K562 (cell line): ENCODE measurements around the gene LRRC14B. TPM values are rescaled to one million over a fixed set of nuclear protein-coding genes. Genes with fewer than 3 reads are reported as not detected.

Experiments used
- ATAC-seq: fragments of 200-7000 bp; cut with Tn5 transposase; 3 replicates; pipeline ENCODE4 v1.9.1; 2020; ENCODE audit warnings: moderate library complexity
- BruUV-seq: library from RNA; stranded (reverse); fragments of 400-500 nt; replicated peaks from 2 replicates; lab custom pipeline; 2021; lab: Mats Ljungman, UMichigan
- CTCF ChIA-PET: fragments of 300-600 bp; formaldehyde crosslinking; extraction: SDS; loops from one replicate; lab custom pipeline; 2021; ENCODE audit warnings: low intra/inter-chr PET ratio; lab: Yijun Ruan, JAX
- POLR2A ChIA-PET: fragments of 300-600, 350-650 bp; sonication (Branson Sonifier 250); formaldehyde crosslinking; extraction: SDS; loops from one replicate; lab custom pipeline; 2021; ENCODE audit warnings: antibody characterized with exemption, inconsistent platforms; lab: Yijun Ruan, JAX
- DNase-seq, 4 experiments: peaks; one replicate each; pipeline versions ENCODE4 v3.0.0 to v3.0.0-alpha.2; 2011 to 2018; ENCODE audit warnings: low spot score in 3 of 4, mixed read lengths in 3 of 4; ENCODE audit errors: extremely low read depth in 1 of 4
- FAIRE-seq: peaks from 2 replicates; lab custom pipeline; 2011; peaks lifted over from hg19 to GRCh38; lab: Jason Lieb, UNC
- H2AFZ ChIP-seq: 2 replicates; pipeline ENCODE4 v1.6.0; 2011; ENCODE audit warnings: low read depth, low read length, control low read depth, inconsistent platforms
- H3K27ac ChIP-seq: fragments of 200-600 bp; 3 replicates; pipeline ENCODE4 v1.8.0; 2011; ENCODE audit warnings: low read depth, mild to moderate bottlenecking, control low read depth, inconsistent platforms, low read length, moderate library complexity, mixed read lengths; ENCODE audit errors: extremely low read depth
- H3K27me3 ChIP-seq, 2 experiments: fragments of 300-600 bp in 1 of 2; 2 replicates in 1 of 2; 3 replicates in 1 of 2; pipeline versions ENCODE4 v1.6.0 to v1.8.0; 2011; ENCODE audit warnings: inconsistent platforms in 2 of 2, low read length in 2 of 2, mild to moderate bottlenecking in 1 of 2, mixed read lengths in 1 of 2, moderate library complexity in 1 of 2; ENCODE audit not compliant: control insufficient read depth in 2 of 2, insufficient read depth in 2 of 2
- H3K36me3 ChIP-seq: fragments of 300-600 bp; 3 replicates; pipeline ENCODE4 v1.8.0; 2011; ENCODE audit warnings: mild to moderate bottlenecking, low read length, inconsistent platforms; ENCODE audit not compliant: control insufficient read depth, insufficient read depth
- H3K4me1 ChIP-seq, 2 experiments: fragments of 200-600 bp in 1 of 2; replicated peaks in 1 of 2; 2 replicates in 1 of 2; 3 replicates in 1 of 2; pipeline versions ENCODE4 v1.5.1 to v1.8.0; 2011; ENCODE audit warnings: inconsistent platforms in 2 of 2, low read length in 2 of 2, mild to moderate bottlenecking in 1 of 2, mixed read lengths in 1 of 2, moderate library complexity in 1 of 2; ENCODE audit not compliant: control insufficient read depth in 2 of 2, insufficient read depth in 2 of 2
- H3K4me2 ChIP-seq: 2 replicates; pipeline ENCODE4 v1.6.1; 2011; ENCODE audit warnings: low read length, control low read depth, inconsistent platforms, mixed read lengths; ENCODE audit not compliant: insufficient read depth
- H3K4me3 ChIP-seq: fragments of 200-600 bp; sonication (generic), shearing (Covaris generic); 2 replicates; pipeline ENCODE4 v1.5.1; 2016; ENCODE audit warnings: control low read depth, inconsistent platforms
- H3K79me2 ChIP-seq: fragments of 200-600 bp; 3 replicates; pipeline ENCODE4 v1.8.0; 2011; ENCODE audit warnings: low read length, inconsistent platforms; ENCODE audit not compliant: control insufficient read depth, insufficient read depth
- H3K9ac ChIP-seq, 2 experiments: 2 replicates each; pipeline versions ENCODE4 v1.6.0 to v1.6.1; 2011; ENCODE audit warnings: low read depth in 2 of 2, low read length in 2 of 2, control low read depth in 1 of 2, inconsistent platforms in 1 of 2, mild to moderate bottlenecking in 1 of 2, mixed read lengths in 1 of 2; ENCODE audit not compliant: insufficient read depth in 1 of 2
- H3K9me1 ChIP-seq: one replicate; pipeline ENCODE4 v1.6.0; 2011; ENCODE audit warnings: inconsistent platforms, mild to moderate bottlenecking, low read length, moderate library complexity; ENCODE audit not compliant: control insufficient read depth, insufficient read depth
- H3K9me3 ChIP-seq: replicated peaks from 2 replicates; pipeline ENCODE4 v1.5.1; 2011; ENCODE audit warnings: low read depth, low read length, inconsistent platforms; ENCODE audit not compliant: control insufficient read depth, insufficient read depth
- H4K20me1 ChIP-seq: replicated peaks from 2 replicates; pipeline ENCODE4 v1.6.1; 2011; ENCODE audit warnings: low read length, inconsistent platforms, mixed read lengths; ENCODE audit not compliant: control insufficient read depth, insufficient read depth
- ARID1B ChIP-seq: fragments of 450-650 bp; IDR thresholded peaks from 2 replicates; pipeline ENCODE4 v1.6.1; 2016; ENCODE audit warnings: antibody characterized with exemption, mild to moderate bottlenecking, inconsistent platforms
- DNMT1 ChIP-seq: fragments of 450-650 bp; IDR thresholded peaks from 2 replicates; pipeline ENCODE4 v1.6.1; 2016; ENCODE audit warnings: antibody characterized with exemption, mild to moderate bottlenecking
- EWSR1 ChIP-seq: fragments of 450-650 bp; IDR thresholded peaks from 2 replicates; pipeline ENCODE4 v1.6.1; 2018; ENCODE audit warnings: borderline replicate concordance, mild to moderate bottlenecking, low read depth, moderate library complexity; ENCODE audit not compliant: partially characterized antibody
- HNRNPUL1 ChIP-seq: fragments of 200-400 bp; formaldehyde crosslinking; IDR thresholded peaks from 2 replicates; pipeline ENCODE4 v1.6.1; 2017; ENCODE audit warnings: low read length
- HOXB6 ChIP-seq: fragments of 250-450 bp; sonication (Bioruptor Pico); IDR thresholded peaks from 2 replicates; pipeline ENCODE4 v1.5.1; 2022; ENCODE audit warnings: mild to moderate bottlenecking, borderline replicate concordance
- NEUROD1 ChIP-seq: fragments of 150-350 bp; IDR thresholded peaks from 2 replicates; pipeline ENCODE4 v1.6.1; 2014; ENCODE audit warnings: borderline replicate concordance, low read length, low read depth; ENCODE audit not compliant: partially characterized antibody
- PCBP2 ChIP-seq: fragments of 200-400 bp; formaldehyde crosslinking; IDR thresholded peaks from 2 replicates; pipeline ENCODE4 v1.6.1; 2018; ENCODE audit warnings: low read length, low read depth, mild to moderate bottlenecking, moderate library complexity; ENCODE audit not compliant: poor library complexity, severe bottlenecking
- RB1 ChIP-seq: fragments of 450-650 bp; IDR thresholded peaks from 2 replicates; pipeline ENCODE4 v1.6.1; 2017; ENCODE audit warnings: low read depth, mild to moderate bottlenecking
- RERE ChIP-seq: sonication (generic); formaldehyde crosslinking; IDR thresholded peaks from 2 replicates; pipeline ENCODE4 v1.8.0; 2023; ENCODE audit warnings: missing genetic modification reagents, mild to moderate bottlenecking, borderline replicate concordance
- SETDB1 ChIP-seq: IDR thresholded peaks from one replicate; pipeline ENCODE4 v1.6.1; 2012; ENCODE audit warnings: low read length, control low read depth, inconsistent platforms
- SRSF3 ChIP-seq: fragments of 200-400 bp; formaldehyde crosslinking; IDR thresholded peaks from 2 replicates; pipeline ENCODE4 v1.6.1; 2016; ENCODE audit warnings: mild to moderate bottlenecking, low read length, moderate library complexity; ENCODE audit not compliant: insufficient read depth
- ZNF431 ChIP-seq: sonication (generic); formaldehyde crosslinking; IDR thresholded peaks from 2 replicates; pipeline ENCODE4 v1.8.0; 2022; ENCODE audit warnings: mild to moderate bottlenecking, missing genetic modification reagents
- ZNF707 ChIP-seq: fragments of 250-450 bp; sonication (Bioruptor Pico); conservative IDR thresholded peaks from 2 replicates; pipeline ENCODE4 v1.8.0; 2022; ENCODE audit warnings: inconsistent platforms, mild to moderate bottlenecking, moderate library complexity
- ZNF77 ChIP-seq: fragments of 250-450 bp; sonication (Bioruptor Pico); IDR thresholded peaks from 2 replicates; pipeline ENCODE4 v1.5.0; 2020
- ZNF79 ChIP-seq: fragments of 250-450 bp; sonication (Bioruptor Pico); IDR thresholded peaks from 2 replicates; pipeline ENCODE4 v1.4.0; 2020; ENCODE audit warnings: low read depth, mild to moderate bottlenecking, moderate library complexity
- WGBS: fragments of 100-300 bp; shearing (Covaris generic); methylation state at CpG from one replicate; pipeline ENCODE4 v1.1.6; 2016; ENCODE audit warnings: low coverage, mixed read lengths; ENCODE audit not compliant: insufficient coverage; ENCODE audit errors: missing lambda C conversion rate; 5-methylcytosine and 5-hydroxymethylcytosine counted together
- in situ Hi-C: fragments of 300-500 bp; cut with MboI; formaldehyde crosslinking; loops from 4 replicates; pipeline ENCODE4 v1.15.0; 2018; ENCODE audit warnings: inconsistent platforms, mixed read lengths
- intact Hi-C: fragments of 100-400 bp; cut with micrococcal nuclease; formaldehyde crosslinking; loops from 2 replicates; pipeline ENCODE4 v1.14.2; 2022
- polyA plus RNA-seq, 8 experiments: library from polyadenylated mRNA; depleted of rRNA in 4 of 8; stranded (reverse) in 5 of 8; unstranded in 3 of 8; fragments of >200 nt; fragmentation: Nextera tagmentation in 2 of 8; fragmentation: Illumina TruSeq in 1 of 8; extraction: Ambion mirVana in 2 of 8; extraction: Trizol in 1 of 8; gene quantifications; 2 replicates each; pipeline versions ENCODE4 v1.2.1 to v1.2.3, GENCODE V29; 2011 to 2014; ENCODE audit warnings: inconsistent platforms in 1 of 8, missing spikeins in 1 of 8
- total RNA-seq, 7 experiments: library from RNA; depleted of rRNA in 6 of 7; stranded (reverse); fragments of >200 nt in 6 of 7; fragmentation: Illumina TruSeq in 2 of 7; extraction: Trizol in 2 of 7; gene quantifications; 2 replicates each; pipeline versions ENCODE4 v1.2.1 to v1.2.3, GENCODE V29; 2011 to 2021; ENCODE audit warnings: low replicate concordance in 1 of 7

Gene LRRC14B
- total and polyA plus RNA-seq, 9 of the 15 experiments (the other 6 are each of a cell fraction or from before 2014, with no cell fraction given), result not detected

DNA sequence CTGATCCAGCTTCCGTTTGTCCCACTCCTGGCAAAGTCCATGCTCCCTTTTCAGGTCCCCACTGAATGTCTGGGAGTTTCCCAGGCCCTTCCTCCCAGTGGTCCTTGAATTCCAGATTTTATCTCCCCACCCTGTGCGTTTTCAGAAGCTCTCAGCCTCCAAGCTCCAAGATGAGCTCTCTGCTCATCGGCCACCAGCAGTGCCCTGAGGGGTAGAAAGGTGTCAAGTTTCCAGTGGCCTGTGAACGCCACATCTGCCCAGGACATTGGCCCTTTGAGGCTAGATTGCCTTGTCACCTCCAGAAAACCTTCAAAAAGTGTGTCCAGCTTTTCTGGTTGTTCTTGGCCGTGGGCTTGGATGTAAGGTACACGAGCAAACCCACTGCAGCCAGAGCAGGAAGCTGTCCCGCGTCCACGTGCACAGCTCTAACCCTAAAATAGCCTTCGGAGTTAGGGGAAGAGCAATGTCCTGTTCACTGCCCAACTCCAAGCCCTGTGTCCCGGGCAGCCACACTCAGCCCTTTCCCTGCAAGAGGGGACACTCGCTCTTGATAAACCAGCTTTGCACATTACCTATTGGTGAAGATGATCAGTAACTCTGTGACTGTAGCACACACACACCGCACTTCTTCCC is 10.9 kb upstream of the LRRC14B start:
- intact Hi-C loops, result no loop called here
- POLR2A ChIA-PET, result interaction anchor here (0.5 to 0.7 kb wide), 2 partner anchors 9 to 200 kb away, joined by 3 to 5 read pairs; no protein-coding TSS in a partner anchor
- Histone ChIP-seq H3K27me3 (peaks cover 66 to 76% of the 10 kb centered on the region in 2 experiments), H4K20me1 (peaks cover 12% of the 10 kb centered on the region), H3K9ac (no peak overlapping the region), H3K9me1 (no peaks in the 10 kb centered on the region), H3K79me2 (no peaks in the 10 kb centered on the region), H3K27ac (no peak overlapping the region), H3K4me3 (no peak overlapping the region), H2AFZ (no peak overlapping the region), H3K9me3 (no peaks in the 10 kb centered on the region), H3K4me2 (no peak overlapping the region), H3K4me1 (peaks cover 0 to 9% of the 10 kb centered on the region in 2 experiments; a peak in 1 of 5 replicates), H3K36me3 (no peaks in the 10 kb centered on the region)
- WGBS, result 2% methylated on average over 13 of the region's 13 CpGs
- no TSS peak for BruUV-seq
- TF ChIP-seq ZNF77 (CRISPR knock-in tag) (no peak), SETDB1 (no peak), ZNF79 (CRISPR knock-in tag) (no peak), HNRNPUL1 (no peak), HOXB6 (CRISPR knock-in tag) (no peak), ZNF707 (CRISPR knock-in tag) (no peak), ZNF431 (no peak), RB1 (no peak), PCBP2 (no peak), RERE (CRISPR knock-in tag) (no peak), NEUROD1 (no peak), DNMT1 (no peak), SRSF3 (no peak), ARID1B (no peak), EWSR1 (no peak)
- CTCF ChIA-PET, result interaction anchor here (0.6 kb wide), 1 partner anchor 263 kb away, joined by 3 read pairs; the partner anchor contains the start of gene EXOC3
- FAIRE-seq (no peak), ATAC-seq (no peak), DNase-seq (no peak)
- in situ Hi-C loops, result no loop called here
